Lower leg skin (tissue), 3 donors: ENCODE results near the gene CERK.

ENCODE experiments used
- POLR2A ChIP-seq, 2 donors: fragments of 450-650 bp; IDR thresholded peaks; one replicate each; pipeline ENCODE4 v1.6.1; 2016 to 2017; ENCODE audit warnings: antibody characterized with exemption in 2 of 2, mild to moderate bottlenecking in 1 of 2, moderate library complexity in 1 of 2
- TF ChIP-seq, protein P1 (sequence below), 3 donors: fragments of 450-650 bp; IDR thresholded peaks; one replicate each; pipeline ENCODE4 v1.5.1; 2016; ENCODE audit warnings: antibody characterized with exemption in 3 of 3, mild to moderate bottlenecking in 3 of 3, moderate library complexity in 2 of 3

GRCh38 chr22:46732513-46732912 lies 5.5 kb downstream of the CERK start:
- TF ChIP-seq, protein P1, sequence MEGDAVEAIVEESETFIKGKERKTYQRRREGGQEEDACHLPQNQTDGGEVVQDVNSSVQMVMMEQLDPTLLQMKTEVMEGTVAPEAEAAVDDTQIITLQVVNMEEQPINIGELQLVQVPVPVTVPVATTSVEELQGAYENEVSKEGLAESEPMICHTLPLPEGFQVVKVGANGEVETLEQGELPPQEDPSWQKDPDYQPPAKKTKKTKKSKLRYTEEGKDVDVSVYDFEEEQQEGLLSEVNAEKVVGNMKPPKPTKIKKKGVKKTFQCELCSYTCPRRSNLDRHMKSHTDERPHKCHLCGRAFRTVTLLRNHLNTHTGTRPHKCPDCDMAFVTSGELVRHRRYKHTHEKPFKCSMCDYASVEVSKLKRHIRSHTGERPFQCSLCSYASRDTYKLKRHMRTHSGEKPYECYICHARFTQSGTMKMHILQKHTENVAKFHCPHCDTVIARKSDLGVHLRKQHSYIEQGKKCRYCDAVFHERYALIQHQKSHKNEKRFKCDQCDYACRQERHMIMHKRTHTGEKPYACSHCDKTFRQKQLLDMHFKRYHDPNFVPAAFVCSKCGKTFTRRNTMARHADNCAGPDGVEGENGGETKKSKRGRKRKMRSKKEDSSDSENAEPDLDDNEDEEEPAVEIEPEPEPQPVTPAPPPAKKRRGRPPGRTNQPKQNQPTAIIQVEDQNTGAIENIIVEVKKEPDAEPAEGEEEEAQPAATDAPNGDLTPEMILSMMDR (IDR thresholded peaks at IDR 0.05), result no peak
- no peak for TF ChIP-seq POLR2A (IDR thresholded peaks at IDR 0.05)
